GM21381 (cell line): ENCODE results near the gene KRR1.
A peak's percentile ranks its signal among the peaks of the same experiment; 100 is the strongest.

Experiments
- ATAC-seq: cut with Tn5 transposase; IDR thresholded peaks from one replicate; pipeline ENCODE4 v1.9.1; 2021; ENCODE audit warnings: mild to moderate bottlenecking, moderate library complexity; ENCODE audit not compliant: unreplicated experiment

KRR1 gene

GRCh38 chr12:75511116-75512048, at the start of gene KRR1:
TSS of gene KRR1 (minus strand) at chr12:75511609. CDS start at chr12:75511597, 12 bp downstream.
- peak; percentile 97 for ATAC-seq

GRCh38 chr12:75560167-75560566, 48.8 kb upstream of the KRR1 start:
- no peak for ATAC-seq

GRCh38 chr12:75558287-75558686, 46.9 kb upstream of the KRR1 start:
- ATAC-seq: no peak

GRCh38 chr12:75556311-75556899, 45.0 kb upstream of the KRR1 start:
- no peak for ATAC-seq

- no peak for ATAC-seq
Observed at GRCh38 chr12:75554556-75554880, 43.1 kb upstream of the KRR1 start.

GRCh38 chr12:75553836-75554555, 42.6 kb upstream of the KRR1 start:
- no peak for ATAC-seq

- ATAC-seq: no peak
Observed at GRCh38 chr12:75553398-75553797, 42.0 kb upstream of the KRR1 start.

- no peak for ATAC-seq
Observed at GRCh38 chr12:75551477-75551876, 40.1 kb upstream of the KRR1 start.

- no peak for ATAC-seq
Observed at GRCh38 chr12:75550401-75551240, 39.2 kb upstream of the KRR1 start.

GRCh38 chr12:75549989-75550388, 38.6 kb upstream of the KRR1 start:
- no peak for ATAC-seq

GRCh38 chr12:75548879-75549278, 37.5 kb upstream of the KRR1 start:
- ATAC-seq: no peak

GRCh38 chr12:75545636-75546035, 34.2 kb upstream of the KRR1 start:
- ATAC-seq: no peak

- no peak for ATAC-seq
Observed at GRCh38 chr12:75543529-75543928, 32.1 kb upstream of the KRR1 start.

GRCh38 chr12:75542942-75543341, 31.5 kb upstream of the KRR1 start:
- ATAC-seq: no peak

GRCh38 chr12:75539889-75540288, 28.5 kb upstream of the KRR1 start:
- ATAC-seq: no peak

GRCh38 chr12:75533239-75533638, 21.8 kb upstream of the KRR1 start:
- no peak for ATAC-seq

GRCh38 chr12:75529826-75530225, 18.4 kb upstream of the KRR1 start:
- ATAC-seq: no peak

GRCh38 chr12:75529316-75529715, 17.9 kb upstream of the KRR1 start:
- ATAC-seq: no peak

GRCh38 chr12:75528692-75529091, 17.3 kb upstream of the KRR1 start:
- no peak for ATAC-seq

GRCh38 chr12:75528272-75528671, 16.9 kb upstream of the KRR1 start:
- no peak for ATAC-seq
